ENCODE measurements around the gene TFPT.

The TFPT gene

GRCh38 chr19:54158812-54159351 is 43.4 kb upstream of the TFPT start:
- no peak for TF ChIP-seq Cebpa-rat (IDR thresholded peaks at IDR 0.05)
- peaks cover 53% of the 10 kb centered on the region for H3K4me1 ChIP-seq
- peak overlapping the region; percentile 85 for H3K9ac ChIP-seq
- H4K20me1 ChIP-seq = peaks cover 49% of the 10 kb centered on the region
- peak overlapping the region; percentile 90 for H3K27ac ChIP-seq
- peak overlapping the region; percentile 73 for H3K4me3 ChIP-seq
- H3K9me3 ChIP-seq = no peaks in the 10 kb centered on the region
- H3K36me3 ChIP-seq = peaks cover 45% of the 10 kb centered on the region
- peak overlapping the region; percentile 98 for H3K4me2 ChIP-seq
- no peaks in the 10 kb centered on the region for H3K27me3 ChIP-seq

GRCh38 chr19:54156953-54157352 is 41.5 kb upstream of the TFPT start:
- peaks cover 38% of the 10 kb centered on the region for H3K4me1 ChIP-seq
- H3K4me2 ChIP-seq = no peak overlapping the region
- H3K27me3 ChIP-seq = no peaks in the 10 kb centered on the region
- TF ChIP-seq Cebpa-rat (IDR thresholded peaks at IDR 0.05) = no peak
- H3K9me3 ChIP-seq = no peaks in the 10 kb centered on the region
- H3K4me3 ChIP-seq = no peak overlapping the region
- H3K27ac ChIP-seq = no peak overlapping the region
- H3K36me3 ChIP-seq = peaks cover 64% of the 10 kb centered on the region
- peaks cover 66% of the 10 kb centered on the region for H4K20me1 ChIP-seq
- no peak overlapping the region for H3K9ac ChIP-seq

DNA sequence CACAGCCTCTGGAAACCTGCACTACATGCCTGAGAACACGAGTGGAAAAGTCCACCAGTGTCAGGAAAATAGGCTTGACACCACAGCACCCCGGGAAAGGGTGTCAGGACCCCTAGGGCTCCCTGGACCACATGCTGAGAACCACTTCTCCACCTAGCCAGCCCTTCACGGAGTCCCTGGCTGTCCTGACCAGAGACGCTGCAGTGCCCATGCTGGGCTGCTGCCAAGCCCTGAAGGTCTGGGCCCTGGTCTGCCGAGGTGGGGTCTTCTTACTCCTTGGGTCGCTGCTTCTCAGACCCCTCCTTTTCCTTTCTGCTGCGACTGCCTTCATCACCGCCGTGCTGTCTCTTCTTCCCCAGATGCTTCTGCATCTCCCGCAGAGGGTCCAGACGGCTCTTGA is 41.0 kb upstream of the TFPT start:
- peaks cover 66% of the 10 kb centered on the region for H4K20me1 ChIP-seq
- no peaks in the 10 kb centered on the region for H3K27me3 ChIP-seq
- no peak overlapping the region for H3K4me3 ChIP-seq
- H3K4me1 ChIP-seq = peaks cover 34% of the 10 kb centered on the region
- H3K36me3 ChIP-seq = peaks cover 69% of the 10 kb centered on the region
- H3K27ac ChIP-seq = no peak overlapping the region
- no peaks in the 10 kb centered on the region for H3K9me3 ChIP-seq
- H3K4me2 ChIP-seq = no peak overlapping the region
- no peak overlapping the region for H3K9ac ChIP-seq
- no peak for TF ChIP-seq Cebpa-rat (IDR thresholded peaks at IDR 0.05)

- H4K20me1 ChIP-seq = peaks cover 65% of the 10 kb centered on the region
- no peak overlapping the region for H3K27ac ChIP-seq
- H3K9ac ChIP-seq = no peak overlapping the region
- no peak overlapping the region for H3K4me3 ChIP-seq
- peaks cover 26% of the 10 kb centered on the region for H3K4me1 ChIP-seq
- H3K36me3 ChIP-seq = peaks cover 77% of the 10 kb centered on the region
- H3K9me3 ChIP-seq = no peaks in the 10 kb centered on the region
- H3K4me2 ChIP-seq = no peak overlapping the region
- no peaks in the 10 kb centered on the region for H3K27me3 ChIP-seq
- no peak for TF ChIP-seq Cebpa-rat (IDR thresholded peaks at IDR 0.05)
Observed at GRCh38 chr19:54155694-54156093, 40.2 kb upstream of the TFPT start.

- H3K4me1 ChIP-seq = peaks cover 20% of the 10 kb centered on the region
- peaks cover 73% of the 10 kb centered on the region for H4K20me1 ChIP-seq
- TF ChIP-seq Cebpa-rat (IDR thresholded peaks at IDR 0.05) = no peak
- H3K27me3 ChIP-seq = no peaks in the 10 kb centered on the region
- no peak overlapping the region for H3K27ac ChIP-seq
- peaks cover 86% of the 10 kb centered on the region for H3K36me3 ChIP-seq
- H3K4me3 ChIP-seq = no peak overlapping the region
- H3K9me3 ChIP-seq = no peaks in the 10 kb centered on the region
- H3K9ac ChIP-seq = no peak overlapping the region
- no peak overlapping the region for H3K4me2 ChIP-seq
Observed at GRCh38 chr19:54154603-54155345, 39.3 kb upstream of the TFPT start.

DNA sequence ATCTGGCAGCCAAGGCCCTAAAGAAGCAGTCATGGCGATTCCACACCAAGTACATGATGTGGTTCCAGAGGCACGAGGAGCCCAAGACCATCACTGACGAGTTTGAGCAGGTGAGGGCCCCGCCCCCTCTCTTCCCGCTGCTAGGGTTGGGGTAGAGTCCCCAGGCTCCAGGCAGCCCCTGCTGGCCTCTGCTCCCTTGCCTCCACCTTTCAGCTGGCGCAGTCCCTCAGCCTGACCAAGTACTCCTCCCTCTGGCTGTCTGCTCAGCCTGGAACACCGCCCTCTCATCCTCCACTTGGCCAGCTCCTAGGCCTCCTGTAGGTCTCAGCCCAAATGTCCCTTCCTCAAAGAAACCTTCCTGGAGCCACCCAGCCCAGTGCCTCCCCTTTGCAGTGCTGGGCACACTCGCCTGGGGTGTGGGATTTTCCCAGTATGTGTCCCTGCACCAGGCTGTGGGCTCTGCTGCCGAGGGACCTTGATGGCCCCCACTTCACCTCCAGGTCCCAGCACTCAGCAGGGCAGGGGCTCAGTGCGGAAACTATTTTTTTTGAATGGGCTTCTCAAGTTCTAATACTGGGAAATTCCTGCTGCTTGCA is 38.4 kb upstream of the TFPT start:
- no peak overlapping the region for H3K4me3 ChIP-seq
- peaks cover 96% of the 10 kb centered on the region for H3K36me3 ChIP-seq
- peaks cover 83% of the 10 kb centered on the region for H4K20me1 ChIP-seq
- H3K9me3 ChIP-seq = no peaks in the 10 kb centered on the region
- peaks cover 18% of the 10 kb centered on the region for H3K4me1 ChIP-seq
- no peak overlapping the region for H3K9ac ChIP-seq
- no peaks in the 10 kb centered on the region for H3K27me3 ChIP-seq
- no peak for TF ChIP-seq Cebpa-rat (IDR thresholded peaks at IDR 0.05)
- no peak overlapping the region for H3K27ac ChIP-seq
- H3K4me2 ChIP-seq = no peak overlapping the region

- no peak overlapping the region for H3K27ac ChIP-seq
- H3K27me3 ChIP-seq = no peaks in the 10 kb centered on the region
- H3K4me1 ChIP-seq = peaks cover 9% of the 10 kb centered on the region
- no peak overlapping the region for H3K4me3 ChIP-seq
- H4K20me1 ChIP-seq = peaks cover 89% of the 10 kb centered on the region
- peaks cover 100% of the 10 kb centered on the region for H3K36me3 ChIP-seq
- no peak overlapping the region for H3K9ac ChIP-seq
- no peak for TF ChIP-seq Cebpa-rat (IDR thresholded peaks at IDR 0.05)
- H3K9me3 ChIP-seq = no peaks in the 10 kb centered on the region
- no peak overlapping the region for H3K4me2 ChIP-seq
Observed at GRCh38 chr19:54152878-54153524, 37.5 kb upstream of the TFPT start.

DNA sequence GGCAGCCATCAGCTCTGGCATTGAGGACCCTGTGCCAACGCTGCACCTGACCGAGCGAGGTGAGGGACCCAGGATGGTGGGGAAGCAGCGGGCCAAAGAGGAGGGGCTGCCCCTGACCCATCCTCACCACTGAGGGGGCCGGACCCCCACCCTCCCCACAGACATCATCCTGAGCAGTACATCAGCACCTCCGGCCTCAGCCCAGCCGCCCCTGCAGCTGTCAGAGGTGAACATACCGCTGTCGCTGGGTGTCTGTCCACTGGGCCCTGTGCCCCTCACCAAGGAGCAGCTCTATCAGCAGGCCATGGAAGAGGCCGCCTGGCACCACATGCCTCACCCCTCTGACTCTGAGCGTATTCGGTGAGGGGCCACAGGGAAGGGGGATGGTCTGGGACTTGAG is 36.8 kb upstream of the TFPT start:
- Histone ChIP-seq H3K36me3 (peaks cover 100% of the 10 kb centered on the region), H3K27ac (no peak overlapping the region), H3K4me1 (peaks cover 8% of the 10 kb centered on the region; the same call in 1 of the 2 replicates), H3K4me3 (no peak overlapping the region), H4K20me1 (peaks cover 96% of the 10 kb centered on the region), H3K27me3 (no peaks in the 10 kb centered on the region), H3K9me3 (no peaks in the 10 kb centered on the region), H3K4me2 (no peak overlapping the region), H3K9ac (no peak overlapping the region)
- TF ChIP-seq Cebpa-rat (IDR thresholded peaks at IDR 0.05) = no peak

GRCh38 chr19:54151362-54152035 is 36.0 kb upstream of the TFPT start:
- no peak for TF ChIP-seq Cebpa-rat (IDR thresholded peaks at IDR 0.05)
- Histone ChIP-seq H3K9ac (no peak overlapping the region), H3K4me1 (peaks cover 8% of the 10 kb centered on the region; the same call in 1 of the 2 replicates), H3K9me3 (no peaks in the 10 kb centered on the region), H3K36me3 (peaks cover 100% of the 10 kb centered on the region), H3K4me3 (no peak overlapping the region), H3K4me2 (no peak overlapping the region), H3K27ac (no peak overlapping the region), H3K27me3 (no peaks in the 10 kb centered on the region), H4K20me1 (peaks cover 96% of the 10 kb centered on the region)
